NCI-H524 treated with DMSO at 0.1 percent for 48 hours (cell line): ENCODE measurements around the gene SH3RF2.

Source experiments
- DNase-seq: peaks from one replicate; lab custom pipeline; 2025; lab: John Stamatoyannopoulos, UW

Gene SH3RF2

DNA sequence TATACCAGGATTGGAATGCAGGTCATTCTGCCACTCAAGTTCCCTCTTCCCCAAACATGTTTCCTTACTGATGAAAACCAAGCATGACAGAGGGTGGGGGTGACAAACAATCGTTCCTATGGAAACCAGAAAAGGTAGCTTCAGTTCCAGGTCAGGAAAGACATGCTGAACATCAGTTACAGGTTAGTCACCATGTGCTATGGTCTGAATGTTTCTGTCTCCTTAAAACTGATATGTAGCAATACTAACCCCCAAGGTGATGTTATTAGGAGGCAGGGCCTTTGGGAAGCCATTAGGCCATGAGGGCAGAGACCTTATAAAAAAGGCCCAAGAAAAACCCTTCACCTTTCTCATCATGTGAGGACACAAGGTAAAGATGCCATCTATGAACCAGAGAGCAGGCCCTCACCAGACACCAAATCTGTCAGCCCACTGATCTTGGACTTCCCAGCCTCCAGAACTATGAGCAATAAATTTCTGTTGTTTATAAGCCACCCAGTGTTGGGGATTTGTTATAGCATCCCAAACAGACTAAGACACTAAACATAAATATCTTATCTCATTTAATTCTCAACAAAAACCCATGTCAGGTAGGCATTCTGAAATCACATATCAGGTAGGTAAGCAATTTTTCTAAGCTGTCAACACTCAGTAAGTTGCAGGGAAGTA, 15.7 kb upstream of the SH3RF2 start:
- DNase-seq, result no peak

GRCh38 chr5:145921211-145921610, 15.2 kb upstream of the SH3RF2 start:
- DNase-seq, result no peak

DNA sequence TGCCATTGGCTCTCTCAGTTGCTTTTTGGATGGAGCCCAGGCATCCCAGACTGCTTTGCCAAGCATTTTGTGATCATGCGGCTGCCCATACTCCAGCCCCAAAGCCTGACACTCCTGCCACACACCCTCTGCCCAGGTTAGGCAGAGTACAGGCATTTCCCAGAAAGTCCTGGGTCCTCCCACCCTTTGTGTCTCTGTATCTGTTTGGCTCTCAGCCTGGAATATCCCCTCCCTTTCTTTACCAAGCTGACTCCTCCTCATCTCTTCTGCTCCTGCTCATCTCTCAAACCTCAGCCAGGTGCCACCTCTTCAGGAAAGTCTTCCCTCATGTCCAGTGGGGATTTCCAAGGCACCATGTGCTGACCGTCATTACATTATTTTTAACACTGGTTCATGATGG, 14.3 kb upstream of the SH3RF2 start:
- no peak for DNase-seq

DNA sequence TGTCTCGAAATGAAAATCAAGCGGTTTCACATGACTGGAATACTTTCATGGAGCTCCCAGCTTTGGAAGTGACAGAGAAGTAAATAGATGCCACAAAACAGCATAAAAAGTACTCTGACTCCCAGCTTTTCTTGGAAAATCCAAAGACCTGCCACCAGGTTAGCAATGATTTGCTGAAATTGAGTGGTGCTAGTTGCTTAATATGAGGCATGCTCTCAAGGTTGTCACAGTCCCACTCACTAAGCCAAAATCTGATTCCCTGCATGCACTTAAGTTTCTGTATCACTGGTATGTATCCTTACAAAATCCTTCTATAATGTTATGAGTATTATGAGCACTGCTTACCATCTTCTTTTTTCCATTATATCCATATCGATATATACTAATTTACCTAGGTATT, 13.0 kb upstream of the SH3RF2 start:
- DNase-seq, result no peak

GRCh38 chr5:145924849-145925248, 11.5 kb upstream of the SH3RF2 start:
- no peak for DNase-seq

DNA sequence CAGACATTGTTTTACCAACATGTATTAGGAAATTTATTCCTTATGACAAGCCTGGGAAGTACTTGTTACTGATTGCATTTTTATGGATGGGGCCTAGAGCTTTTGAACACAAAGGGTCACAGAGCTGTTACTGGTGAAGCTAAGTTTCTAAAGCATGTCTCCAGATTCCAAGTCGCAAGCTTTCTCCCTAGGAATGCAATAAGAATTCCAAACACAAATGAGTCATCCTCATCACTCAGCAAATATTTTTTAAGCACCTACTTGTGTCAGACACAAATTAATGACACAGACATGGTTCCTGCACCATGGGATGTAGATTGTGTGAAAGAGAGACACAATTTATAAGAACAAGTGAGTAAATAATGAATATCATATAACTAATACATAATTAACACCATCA, 11.0 kb upstream of the SH3RF2 start:
- no peak for DNase-seq

- no peak for DNase-seq
Measured at GRCh38 chr5:145925803-145926202, 10.6 kb upstream of the SH3RF2 start.

GRCh38 chr5:145931718-145932117, 4.7 kb upstream of the SH3RF2 start:
- DNase-seq, result no peak

GRCh38 chr5:145934276-145934675, 2.1 kb upstream of the SH3RF2 start:
- no peak for DNase-seq

DNA sequence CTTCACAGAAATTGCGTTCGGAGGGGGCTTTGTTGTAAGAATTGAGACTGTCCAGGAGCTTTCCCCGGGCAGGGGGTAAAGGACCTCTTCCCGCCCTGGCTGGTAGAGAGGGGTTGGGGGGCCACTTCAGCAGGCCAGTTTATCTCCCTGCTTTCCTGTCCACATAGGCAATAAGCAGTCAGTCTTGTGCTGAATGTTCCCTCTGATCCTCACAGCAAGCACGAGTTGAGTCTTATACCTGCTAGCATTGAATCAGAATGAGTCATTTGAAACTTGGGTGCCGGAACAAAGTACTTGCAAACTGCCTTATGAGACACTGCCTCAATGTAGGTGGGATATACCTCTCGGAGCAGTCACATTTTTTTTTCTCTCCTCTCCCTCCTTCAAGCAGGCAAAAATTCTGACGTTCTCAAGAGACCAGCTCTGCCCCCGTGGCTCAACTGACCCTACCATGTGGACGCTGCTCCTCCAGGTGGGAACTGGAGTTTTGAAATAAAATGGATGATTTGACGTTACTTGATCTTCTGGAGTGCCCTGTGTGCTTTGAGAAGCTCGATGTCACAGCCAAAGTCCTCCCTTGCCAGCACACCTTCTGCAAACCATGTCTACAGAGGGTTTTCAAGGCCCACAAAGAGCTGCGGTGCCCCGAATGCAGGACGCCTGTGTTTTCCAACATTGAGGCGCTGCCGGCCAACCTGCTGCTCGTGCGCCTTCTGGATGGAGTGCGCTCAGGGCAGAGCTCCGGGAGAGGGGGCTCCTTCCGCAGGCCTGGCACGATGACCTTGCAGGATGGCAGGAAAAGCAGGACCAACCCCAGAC, 1.3 kb downstream of the SH3RF2 start:
- DNase-seq, result no peak

DNA sequence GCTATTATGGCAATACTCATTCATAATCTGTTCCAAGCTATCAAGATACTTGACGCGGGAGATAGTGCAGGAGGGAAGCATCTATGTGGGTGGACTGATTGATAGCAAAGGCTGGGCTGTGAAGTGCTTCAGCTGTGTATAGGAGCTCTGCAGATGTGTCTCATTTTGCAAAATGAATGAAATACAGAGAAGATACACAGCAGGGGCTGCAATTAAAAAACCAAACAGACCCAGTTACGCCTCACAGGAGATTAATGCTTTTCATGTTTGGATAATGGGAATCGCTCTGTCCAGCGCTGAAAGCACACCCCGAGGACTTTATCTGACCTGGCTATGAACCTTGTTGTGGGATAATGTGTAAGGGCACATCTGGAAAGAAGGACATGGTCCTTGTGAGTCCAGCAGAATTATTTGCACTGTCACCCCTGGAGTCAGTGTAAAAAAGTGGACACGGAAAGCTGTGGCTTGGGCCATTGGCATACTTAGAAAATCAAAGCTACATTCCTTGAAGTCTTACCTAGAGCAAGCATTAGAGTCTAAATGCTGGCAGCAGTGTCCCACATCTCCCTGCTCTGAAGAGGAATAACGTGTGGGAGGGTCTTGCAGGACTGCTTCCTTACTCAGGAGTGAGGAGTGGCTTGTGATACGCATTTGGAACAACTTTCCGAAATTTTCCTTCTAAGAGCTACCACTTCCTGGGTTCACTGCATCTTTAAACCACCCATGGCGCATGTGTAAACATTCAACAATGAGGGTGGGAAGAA, 2.6 kb downstream of the SH3RF2 start:
- no peak for DNase-seq

DNA sequence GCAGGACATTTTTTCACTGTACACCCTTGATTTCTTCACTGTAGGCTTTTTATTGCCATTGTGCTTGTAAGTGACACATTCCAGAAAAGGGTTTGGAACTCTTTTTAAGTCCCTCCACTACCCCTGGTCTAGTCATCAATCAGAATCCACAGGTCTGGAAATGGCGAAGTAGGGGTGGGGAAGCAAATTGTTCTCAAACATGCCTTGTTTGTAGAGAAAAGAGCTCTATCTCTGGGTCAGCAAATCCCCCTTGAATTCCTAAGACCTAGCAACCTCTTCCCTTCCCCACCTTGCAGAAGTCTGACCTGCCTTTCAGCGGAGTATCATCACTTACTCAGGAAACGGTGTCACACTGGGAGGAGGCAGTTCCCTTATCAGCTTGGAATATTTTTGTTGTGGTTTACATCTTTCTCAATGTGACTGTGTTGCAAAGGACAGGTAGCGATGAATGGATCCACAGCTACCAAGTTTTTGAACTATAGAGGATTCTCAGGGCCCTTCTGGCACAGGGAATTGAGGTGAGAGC, 3.2 kb downstream of the SH3RF2 start:
- no peak for DNase-seq

- DNase-seq, result no peak
Measured at GRCh38 chr5:145941096-145941447, 4.7 kb downstream of the SH3RF2 start.

- no peak for DNase-seq
Measured at GRCh38 chr5:145941448-145942130, 5.2 kb downstream of the SH3RF2 start.

DNA sequence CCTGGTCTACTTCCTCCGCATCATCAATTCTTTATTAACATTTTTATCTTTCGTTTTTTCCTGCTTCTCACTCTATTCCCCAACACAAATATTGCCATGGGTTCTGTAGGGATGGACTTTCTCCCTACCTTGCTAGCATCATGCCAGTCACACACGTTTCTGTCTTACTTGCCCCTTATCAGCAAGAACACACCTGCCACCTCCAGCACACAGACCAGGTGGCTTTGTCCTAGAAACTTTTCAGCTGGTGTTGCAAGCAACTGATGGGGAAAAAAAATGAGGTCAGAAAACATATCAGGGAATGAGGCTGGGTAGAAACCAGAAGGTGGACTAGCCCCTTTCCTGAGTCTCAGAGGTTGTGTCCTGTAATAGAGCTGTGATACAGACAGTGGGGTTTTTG, 5.8 kb downstream of the SH3RF2 start:
- DNase-seq, result no peak

GRCh38 chr5:145942749-145943148, 6.4 kb downstream of the SH3RF2 start:
- no peak for DNase-seq

- peak; percentile 60 for DNase-seq
Measured at GRCh38 chr5:145943674-145944121, 7.3 kb downstream of the SH3RF2 start.

DNA sequence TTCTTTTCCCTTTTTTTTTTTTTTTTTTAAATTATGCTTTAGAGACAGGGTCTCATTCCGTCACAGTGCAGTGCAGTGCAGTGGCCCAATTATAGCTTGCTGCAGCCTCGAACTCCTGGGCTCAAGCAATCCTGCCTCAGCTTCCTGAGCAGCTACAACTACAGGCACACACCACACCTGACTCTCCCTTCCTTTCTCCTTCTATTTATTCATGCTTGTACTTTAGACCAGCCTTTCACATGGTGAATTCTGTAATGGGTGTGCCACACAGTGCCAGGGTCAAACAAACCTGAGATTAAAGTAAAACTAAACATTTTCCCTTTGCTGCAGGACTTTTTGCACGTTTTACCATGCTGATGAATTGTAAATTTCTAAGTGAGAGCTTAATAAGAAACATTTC, 8.0 kb downstream of the SH3RF2 start:
- DNase-seq, result no peak

DNA sequence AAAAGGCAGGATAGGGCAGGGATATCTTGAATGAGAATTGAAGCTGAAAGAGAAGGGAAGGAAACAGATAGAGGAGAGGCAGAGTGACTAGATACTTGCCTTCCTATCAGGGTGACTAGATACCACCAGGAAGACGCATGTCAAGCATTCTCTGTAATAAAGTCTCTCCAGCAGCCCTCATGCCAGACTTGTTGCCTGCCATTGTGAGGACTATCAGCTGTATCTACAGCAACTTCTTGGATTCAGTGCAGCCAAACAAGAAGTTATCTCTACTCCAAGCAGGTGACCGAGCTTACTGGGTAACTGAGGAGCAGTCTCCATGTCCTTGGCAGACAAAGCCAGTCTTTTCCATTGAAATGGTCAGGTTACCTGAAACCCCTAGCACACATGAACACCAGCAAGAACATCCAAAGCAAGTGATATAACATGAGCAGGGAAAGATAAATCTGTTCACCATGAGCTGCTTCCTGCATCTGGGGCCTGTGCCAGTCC, 9.3 kb downstream of the SH3RF2 start:
- DNase-seq, result no peak

- DNase-seq, result no peak
Measured at GRCh38 chr5:145946112-145946861, 9.9 kb downstream of the SH3RF2 start.

- DNase-seq, result no peak
Measured at GRCh38 chr5:145947581-145947980, 11.2 kb downstream of the SH3RF2 start.
